Vagina (tissue), 2 donors: ENCODE data around the gene BMF. TPM values are rescaled to one million over a fixed set of nuclear protein-coding genes. Genes with fewer than 3 reads are reported as not detected.

Experiments
- DNase-seq, 2 donors: peaks; one replicate each; pipeline ENCODE4 v3.0.0-alpha.2; 2017; ENCODE audit errors: extremely low spot score in 2 of 2
- H3K27ac ChIP-seq: fragments of 200-600 bp; sonication (generic); one replicate; pipeline ENCODE4 v1.5.1; 2019
- H3K27me3 ChIP-seq: fragments of 200-600 bp; sonication (generic); one replicate; pipeline ENCODE4 v1.5.1; 2019
- H3K36me3 ChIP-seq, 2 donors: fragments of 200-600 bp; sonication (generic); one replicate each; pipeline ENCODE4 v1.5.1; 2017 to 2019
- H3K4me1 ChIP-seq: fragments of 200-600 bp; sonication (generic); one replicate; pipeline ENCODE4 v1.5.1; 2019
- H3K4me3 ChIP-seq, 2 donors: fragments of 200-600 bp; sonication (generic); 1 replicate in 1 of 2; 2 replicates in 1 of 2; pipeline ENCODE4 v1.5.1; 2016 to 2019
- H3K9me3 ChIP-seq: fragments of 200-600 bp; sonication (generic); one replicate; pipeline ENCODE4 v1.5.1; 2019
- POLR2A ChIP-seq, 2 donors: fragments of 450-650 bp; IDR thresholded peaks; one replicate each; pipeline ENCODE4 v1.6.1; 2017; ENCODE audit warnings: antibody characterized with exemption in 2 of 2, mild to moderate bottlenecking in 2 of 2, moderate library complexity in 2 of 2
- POLR2AphosphoS5 ChIP-seq, 2 donors: sonication (generic); formaldehyde crosslinking; IDR thresholded peaks; one replicate each; pipeline ENCODE4 v1.9.0; 2017; ENCODE audit warnings: antibody characterized with exemption in 2 of 2, mild to moderate bottlenecking in 2 of 2, low read depth in 1 of 2; ENCODE audit not compliant: insufficient read depth in 1 of 2
- intact Hi-C: fragments of 100-400 bp; cut with DNase I; formaldehyde crosslinking; loops from one replicate; pipeline ENCODE4 v1.15.1; 2023
- total RNA-seq: library from RNA; depleted of rRNA; stranded (reverse); fragments of >200 nt; gene quantifications from one replicate; pipeline ENCODE4 v1.2.3, GENCODE V29; 2016
- TF ChIP-seq, protein P1 (sequence below), 3 experiments: fragments of 450-650 bp in 2 of 3; fragments of 200-600 bp in 1 of 3; sonication (generic) in 1 of 3; IDR thresholded peaks; one replicate each; pipeline ENCODE4 v1.5.1; 2017 to 2019; ENCODE audit warnings: antibody characterized with exemption in 3 of 3, mild to moderate bottlenecking in 2 of 3, moderate library complexity in 2 of 3

BMF gene
- total RNA-seq, 1 donor from 2014 or later, result 2.9 TPM

DNA sequence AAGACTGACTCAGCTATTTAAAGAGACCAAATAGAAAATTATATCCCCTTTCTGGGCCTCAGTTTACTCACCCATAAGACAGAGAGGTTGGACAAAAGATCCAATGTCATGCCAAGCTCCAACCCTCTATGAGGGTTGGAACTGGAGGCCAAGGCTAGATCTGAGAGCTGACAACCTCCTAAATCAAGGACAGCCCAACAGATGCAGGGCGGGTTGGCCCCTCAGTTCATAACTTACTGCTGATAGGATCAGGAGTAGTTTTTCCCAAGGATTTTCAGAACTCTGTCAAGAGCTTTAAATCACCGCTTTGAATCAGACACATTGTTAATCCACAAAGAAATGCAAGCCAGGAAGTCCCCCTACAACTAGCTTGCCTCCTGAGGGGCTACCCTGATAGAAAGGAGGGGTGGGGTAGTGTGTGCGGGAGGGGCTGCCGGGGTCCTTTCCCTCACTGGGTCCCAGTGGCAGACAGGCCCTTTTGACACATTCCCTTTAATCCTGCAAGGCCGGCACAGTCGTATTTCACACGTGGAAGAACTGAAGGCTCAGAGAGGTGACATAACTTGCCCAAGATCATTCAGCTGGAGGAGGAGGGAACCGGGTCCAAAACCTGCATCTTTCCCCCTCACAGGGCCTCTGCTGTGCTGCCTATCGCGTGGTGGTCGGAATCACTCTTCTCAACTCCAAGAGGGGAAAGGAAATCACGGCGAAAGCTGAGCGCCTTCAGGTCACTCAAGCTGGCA lies 21.4 kb downstream of the BMF start:
- Histone ChIP-seq H3K9me3 (no peaks in the 10 kb centered on the region), H3K27me3 (no peaks in the 10 kb centered on the region), H3K4me3 (no peak overlapping the region), H3K27ac (peak overlapping the region; percentile 65), H3K36me3 (peaks cover 0 to 10% of the 10 kb centered on the region in 2 donors), H3K4me1 (peaks cover 72% of the 10 kb centered on the region)
- TF ChIP-seq POLR2AphosphoS5 (IDR thresholded peaks at IDR 0.05; ENCODE audit: insufficient read depth in 1 of 2, low read depth in 1 of 2), result no peak
- TF ChIP-seq, protein P1, sequence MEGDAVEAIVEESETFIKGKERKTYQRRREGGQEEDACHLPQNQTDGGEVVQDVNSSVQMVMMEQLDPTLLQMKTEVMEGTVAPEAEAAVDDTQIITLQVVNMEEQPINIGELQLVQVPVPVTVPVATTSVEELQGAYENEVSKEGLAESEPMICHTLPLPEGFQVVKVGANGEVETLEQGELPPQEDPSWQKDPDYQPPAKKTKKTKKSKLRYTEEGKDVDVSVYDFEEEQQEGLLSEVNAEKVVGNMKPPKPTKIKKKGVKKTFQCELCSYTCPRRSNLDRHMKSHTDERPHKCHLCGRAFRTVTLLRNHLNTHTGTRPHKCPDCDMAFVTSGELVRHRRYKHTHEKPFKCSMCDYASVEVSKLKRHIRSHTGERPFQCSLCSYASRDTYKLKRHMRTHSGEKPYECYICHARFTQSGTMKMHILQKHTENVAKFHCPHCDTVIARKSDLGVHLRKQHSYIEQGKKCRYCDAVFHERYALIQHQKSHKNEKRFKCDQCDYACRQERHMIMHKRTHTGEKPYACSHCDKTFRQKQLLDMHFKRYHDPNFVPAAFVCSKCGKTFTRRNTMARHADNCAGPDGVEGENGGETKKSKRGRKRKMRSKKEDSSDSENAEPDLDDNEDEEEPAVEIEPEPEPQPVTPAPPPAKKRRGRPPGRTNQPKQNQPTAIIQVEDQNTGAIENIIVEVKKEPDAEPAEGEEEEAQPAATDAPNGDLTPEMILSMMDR (IDR thresholded peaks at IDR 0.05), result no peak
- TF ChIP-seq POLR2A (IDR thresholded peaks at IDR 0.05), result no peak
- DNase-seq, result no peak
- intact Hi-C loops, result no loop called here

DNA sequence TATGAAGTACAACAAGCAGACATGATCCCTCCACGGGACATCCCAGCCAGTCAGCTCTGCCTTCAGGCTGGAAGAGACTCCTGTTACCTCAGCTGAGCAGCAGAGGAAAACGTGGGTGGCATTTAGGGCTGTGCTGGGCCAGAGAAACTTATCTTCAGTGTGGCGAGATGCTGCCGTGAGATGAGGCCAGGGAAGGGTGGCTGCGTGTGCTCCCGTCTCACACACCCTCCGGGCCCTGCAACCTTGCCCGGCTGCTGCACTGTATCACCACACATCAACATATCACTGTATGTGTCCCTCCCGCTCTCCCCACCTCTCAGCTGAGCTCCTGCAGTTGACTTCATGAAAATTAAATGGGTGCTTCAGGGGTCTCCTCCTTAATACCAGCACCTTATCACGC lies 23.4 kb downstream of the BMF start:
- Histone ChIP-seq H3K36me3 (peaks cover 0 to 2% of the 10 kb centered on the region in 2 donors), H3K4me1 (peaks cover 71% of the 10 kb centered on the region), H3K27me3 (no peaks in the 10 kb centered on the region), H3K4me3 (no peak overlapping the region), H3K9me3 (no peaks in the 10 kb centered on the region), H3K27ac (no peak overlapping the region)
- no peak for TF ChIP-seq POLR2AphosphoS5 (IDR thresholded peaks at IDR 0.05; ENCODE audit: insufficient read depth in 1 of 2, low read depth in 1 of 2)
- DNase-seq, result no peak
- intact Hi-C loops, result no loop called here

DNA sequence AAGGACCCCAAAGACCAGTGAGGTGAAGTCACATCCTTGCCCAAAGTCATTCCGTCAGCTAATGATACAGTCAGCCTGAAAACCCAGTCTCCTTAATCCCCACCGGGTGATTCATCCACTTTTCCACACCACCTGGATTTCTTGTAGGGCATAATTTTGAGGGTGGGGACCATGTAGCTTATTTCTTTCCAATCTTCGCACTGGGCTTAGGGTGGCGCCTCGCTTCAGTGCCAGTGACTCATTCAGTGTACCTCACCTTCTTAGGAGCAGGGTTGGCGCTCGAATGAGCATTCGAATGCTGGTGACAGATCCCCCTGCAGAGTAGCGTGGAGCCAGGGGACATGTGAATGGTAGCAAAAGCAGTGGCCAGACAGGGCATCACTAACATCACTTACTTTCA lies 24.0 kb downstream of the BMF start:
- TF ChIP-seq POLR2A (IDR thresholded peaks at IDR 0.05) (no peak), POLR2AphosphoS5 (IDR thresholded peaks at IDR 0.05; ENCODE audit: insufficient read depth in 1 of 2, low read depth in 1 of 2) (peak in 1 of 2 donors; percentile 78)
- H3K4me1 ChIP-seq, result peaks cover 67% of the 10 kb centered on the region
- intact Hi-C loops, result no loop called here
- H3K27me3 ChIP-seq, result no peaks in the 10 kb centered on the region
- no peak for DNase-seq
- H3K27ac ChIP-seq, result no peak overlapping the region
- H3K4me3 ChIP-seq, result no peak overlapping the region
- no peaks in the 10 kb centered on the region for H3K9me3 ChIP-seq
- no peaks in the 10 kb centered on the region for H3K36me3 ChIP-seq

DNA sequence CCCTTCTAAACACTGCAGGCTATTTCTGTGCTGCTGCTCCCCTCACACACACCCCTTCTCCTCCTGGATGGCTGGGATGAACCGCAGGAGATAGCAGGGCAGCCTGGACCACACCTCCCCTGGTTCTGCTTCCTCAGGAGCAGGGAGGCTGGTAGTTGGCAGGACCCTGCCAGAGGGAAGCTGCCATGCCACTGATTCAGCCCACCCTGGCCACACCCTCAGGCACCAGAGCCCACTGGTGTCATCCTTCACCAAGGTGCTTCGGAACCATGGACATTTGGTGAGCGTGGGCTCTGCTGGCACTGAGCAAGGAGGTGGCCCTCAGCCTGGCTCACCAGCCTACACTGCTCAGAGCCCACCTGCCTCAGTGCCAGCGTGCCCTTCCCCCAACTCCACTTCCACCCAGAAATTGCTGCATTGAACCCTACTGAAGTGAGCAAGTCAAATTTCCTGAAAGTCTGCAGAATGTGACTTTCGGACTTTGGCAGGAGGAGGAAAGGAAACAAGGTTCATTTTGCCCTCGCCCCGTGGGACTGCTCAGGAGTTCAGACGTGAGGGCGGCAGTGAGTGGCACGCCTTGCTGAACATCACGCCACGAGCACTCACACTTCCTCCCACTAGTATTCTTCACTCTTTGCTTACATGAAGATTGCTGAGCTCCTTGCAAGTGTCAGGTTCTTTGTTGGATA lies 26.3 kb downstream of the BMF start:
- TF ChIP-seq POLR2A (IDR thresholded peaks at IDR 0.05) (no peak), POLR2AphosphoS5 (IDR thresholded peaks at IDR 0.05; ENCODE audit: insufficient read depth in 1 of 2, low read depth in 1 of 2) (no peak)
- TF ChIP-seq, protein P1 (IDR thresholded peaks at IDR 0.05), result no peak

DNA sequence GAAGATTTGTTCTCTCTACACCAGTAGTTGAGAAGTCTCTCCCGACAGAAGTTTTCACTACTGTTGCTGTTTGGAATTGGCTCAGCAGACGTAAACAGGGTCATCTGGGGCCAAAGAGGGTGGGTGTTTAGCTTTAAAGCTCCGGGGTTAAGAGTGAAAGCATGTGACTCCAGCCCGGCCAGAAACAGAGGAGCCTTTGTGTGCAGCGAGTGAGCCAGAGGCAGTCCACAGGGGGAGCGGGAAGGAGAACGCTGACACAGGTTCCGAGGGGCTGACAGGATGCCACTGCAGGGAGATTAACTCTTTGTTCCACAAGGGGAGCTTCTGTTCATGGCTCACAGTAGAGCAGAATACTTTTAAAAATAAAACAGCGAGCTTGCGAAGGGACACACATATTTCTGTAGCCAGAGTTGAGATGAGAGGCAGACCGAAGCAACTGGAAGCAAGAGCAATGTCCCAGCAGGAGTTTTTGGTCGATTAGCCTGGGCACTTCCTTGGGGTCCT lies 26.9 kb downstream of the BMF start:
- peak overlapping the region; percentile 14 to 27 for H3K4me3 ChIP-seq
- intact Hi-C loops, result no loop called here
- peaks cover 38% of the 10 kb centered on the region for H3K4me1 ChIP-seq
- H3K9me3 ChIP-seq, result no peaks in the 10 kb centered on the region
- H3K27ac ChIP-seq, result peak overlapping the region; percentile 47
- peak; percentile 30 to 49 for TF ChIP-seq POLR2AphosphoS5 (IDR thresholded peaks at IDR 0.05; ENCODE audit: insufficient read depth in 1 of 2, low read depth in 1 of 2)
- TF ChIP-seq, protein P1 (IDR thresholded peaks at IDR 0.05), result no peak
- TF ChIP-seq POLR2A (IDR thresholded peaks at IDR 0.05), result no peak
- H3K27me3 ChIP-seq, result no peaks in the 10 kb centered on the region
- no peak for DNase-seq
- H3K36me3 ChIP-seq, result no peaks in the 10 kb centered on the region

More for the DNA sequence above, 26.3 kb downstream of the BMF start:
- DNase-seq, result no peak
- no peaks in the 10 kb centered on the region for H3K9me3 ChIP-seq
- intact Hi-C loops, result no loop called here
- peak overlapping the region; percentile 47 for H3K27ac ChIP-seq
- peak overlapping the region; percentile 14 to 27 for H3K4me3 ChIP-seq
- H3K27me3 ChIP-seq, result no peaks in the 10 kb centered on the region
- H3K36me3 ChIP-seq, result no peaks in the 10 kb centered on the region
- peaks cover 44% of the 10 kb centered on the region for H3K4me1 ChIP-seq
